A549 (cell line): ENCODE data around the gene ODF2L. TPM values are rescaled to one million over a fixed set of nuclear protein-coding genes. Genes with fewer than 3 reads are reported as not detected.

Source experiments
- ATAC-seq, 2 experiments: fragments of 200-7000 bp in 1 of 2; fragments of >200 bp in 1 of 2; cut with Nextera tagmentation in 1 of 2; cut with Tn5 transposase in 1 of 2; 3 replicates each; pipeline versions ENCODE4 v1.8.0 to v1.9.1; 2018 to 2020; ENCODE audit warnings: mild to moderate bottlenecking in 1 of 2, moderate library complexity in 1 of 2
- CTCF ChIA-PET: fragments of 300-600 bp; sonication (Branson Sonifier 250); formaldehyde crosslinking; extraction: SDS; loops from one replicate; lab custom pipeline; 2021; ENCODE audit warnings: antibody characterized with exemption, inconsistent platforms; lab: Yijun Ruan, JAX
- POLR2A ChIA-PET: fragments of 350-600 bp; formaldehyde crosslinking; extraction: SDS; loops from one replicate; lab custom pipeline; 2021; ENCODE audit warnings: antibody characterized with exemption, inconsistent platforms; lab: Yijun Ruan, JAX
- DNase-seq, 2 experiments: peaks; one replicate each; pipeline versions ENCODE4 v3.0.0 to v3.0.0-alpha.2; 2011 to 2016; ENCODE audit warnings: low read depth in 1 of 2, low spot score in 1 of 2
- FAIRE-seq: peaks from 2 replicates; lab custom pipeline; 2011; peaks lifted over from hg19 to GRCh38; lab: Jason Lieb, UNC
- H3K27ac ChIP-seq, 2 experiments: fragments of >200 bp; sonication (Bioruptor Twin); formaldehyde crosslinking; 3 replicates each; pipeline ENCODE4 v1.5.1; 2016 to 2017
- H3K4me1 ChIP-seq: fragments of >200 bp; sonication (Bioruptor Twin); formaldehyde crosslinking; 3 replicates; pipeline ENCODE4 v1.6.1; 2016
- H3K4me2 ChIP-seq: fragments of >200 bp; sonication (Bioruptor Twin); formaldehyde crosslinking; 3 replicates; pipeline ENCODE4 v1.6.1; 2016
- H3K4me3 ChIP-seq: fragments of >200 bp; sonication (Bioruptor Twin); formaldehyde crosslinking; 3 replicates; pipeline ENCODE4 v1.5.1; 2016
- H3K9me3 ChIP-seq: fragments of >200 bp; sonication (Bioruptor Twin); formaldehyde crosslinking; 3 replicates; pipeline ENCODE4 v1.6.1; 2016
- ATOH8 ChIP-seq: fragments of 250-450 bp; sonication (Bioruptor Pico); IDR thresholded peaks from 2 replicates; pipeline ENCODE4 v1.5.0; 2020; ENCODE audit warnings: low read depth, mild to moderate bottlenecking, moderate library complexity
- CBX2 ChIP-seq: fragments of 200-600 bp; sonication (generic); IDR thresholded peaks from 2 replicates; pipeline ENCODE4 v1.6.1; 2016; ENCODE audit warnings: low read depth, mild to moderate bottlenecking, borderline replicate concordance
- CTCF ChIP-seq: fragments of >200 bp; sonication (Bioruptor Twin); formaldehyde crosslinking; IDR thresholded peaks from 3 replicates; pipeline ENCODE4 v1.5.1; 2016
- E2F6 ChIP-seq: IDR thresholded peaks from 2 replicates; pipeline ENCODE4 v1.6.1; 2012; ENCODE audit warnings: low read depth, borderline replicate concordance
- ESRRA ChIP-seq: fragments of 150-350 bp; IDR thresholded peaks from 2 replicates; pipeline ENCODE4 v1.6.1; 2014; ENCODE audit warnings: mild to moderate bottlenecking, low read length, borderline replicate concordance
- FOSL2 ChIP-seq, 2 experiments: fragments of 450-650 bp in 1 of 2; fragments of >200 bp in 1 of 2; sonication (Bioruptor Twin) in 1 of 2; formaldehyde crosslinking; IDR thresholded peaks; 2 replicates each; pipeline versions ENCODE4 v1.5.0 to v1.6.1; 2016 to 2020; ENCODE audit warnings: mild to moderate bottlenecking in 1 of 2, moderate library complexity in 1 of 2
- JUN ChIP-seq, 2 experiments: fragments of >200 bp; sonication (Bioruptor Twin); formaldehyde crosslinking; IDR thresholded peaks; 2 replicates in 1 of 2; 3 replicates in 1 of 2; pipeline ENCODE4 v1.6.1; 2016 to 2017
- MAFK ChIP-seq: fragments of 450-650 bp; IDR thresholded peaks from 2 replicates; pipeline ENCODE4 v1.6.1; 2014; ENCODE audit not compliant: partially characterized antibody
- MAX ChIP-seq: IDR thresholded peaks from 2 replicates; pipeline ENCODE4 v1.6.1; 2012
- NR3C1 ChIP-seq: fragments of >200 bp; sonication (Bioruptor Twin); formaldehyde crosslinking; IDR thresholded peaks from 3 replicates; pipeline ENCODE4 v1.6.1; 2017
- POLR2A ChIP-seq: IDR thresholded peaks from 2 replicates; pipeline ENCODE4 v1.6.1; 2012; ENCODE audit warnings: mild to moderate bottlenecking, low read length
- POLR2AphosphoS2 ChIP-seq: conservative IDR thresholded peaks from 2 replicates; pipeline ENCODE4 v1.6.1; 2012; ENCODE audit warnings: low read length, improper control_type of control experiment, inconsistent platforms
- RARB ChIP-seq: fragments of 250-450 bp; sonication (Bioruptor Pico); IDR thresholded peaks from 2 replicates; pipeline ENCODE4 v1.8.0; 2021; ENCODE audit warnings: mild to moderate bottlenecking, moderate library complexity
- REST ChIP-seq: fragments of 200-600 bp; sonication (generic); IDR thresholded peaks from 2 replicates; pipeline ENCODE4 v1.6.1; 2016; ENCODE audit warnings: antibody characterized with exemption, mild to moderate bottlenecking, moderate library complexity
- RFX5 ChIP-seq: fragments of 450-650 bp; IDR thresholded peaks from 2 replicates; pipeline ENCODE4 v1.7.1; 2014; ENCODE audit warnings: antibody characterized with exemption, mild to moderate bottlenecking, moderate library complexity
- TFCP2L1 ChIP-seq: fragments of 250-450 bp; sonication (Bioruptor Pico); IDR thresholded peaks from 2 replicates; pipeline ENCODE4 v1.5.0; 2021; ENCODE audit warnings: mild to moderate bottlenecking
- TP53 ChIP-seq: fragments of 250-450 bp; sonication (Bioruptor Pico); IDR thresholded peaks from 2 replicates; pipeline ENCODE4 v1.5.0; 2021; ENCODE audit warnings: mild to moderate bottlenecking, moderate library complexity
- WGBS: methylation state at CpG from one replicate; pipeline ENCODE4 v1.1.6; 2017; ENCODE audit errors: missing lambda C conversion rate; 5-methylcytosine and 5-hydroxymethylcytosine counted together
- polyA minus RNA-seq: library from RNA; depleted of rRNA, polyadenylated mRNA; stranded (reverse); fragments of >200 nt; gene quantifications from 2 replicates; pipeline ENCODE4 v1.2.3, GENCODE V29; 2011; rRNA and poly(A)+ RNA removed
- polyA plus RNA-seq, 4 experiments: library from polyadenylated mRNA; depleted of rRNA in 3 of 4; stranded (reverse); fragments of >200 nt; fragmentation: RNase III in 1 of 4; extraction: RNeasy Plus Mini Kit Qiagen cat#74134 plus additional on column Dnase treatment in 1 of 4; gene quantifications; 2 replicates in 3 of 4; 3 replicates in 1 of 4; pipeline ENCODE4 v1.2.3, GENCODE V29; 2011 to 2017

The ODF2L gene
- 7.8 and 17.7 TPM in 2 replicates for polyA plus RNA-seq (2011; rRNA removed)
- polyA plus RNA-seq (2012; cell fraction: cytosol; rRNA removed): 2.3 and 2.6 TPM in 2 replicates
- 2.7 and 2.9 TPM in 2 replicates for polyA plus RNA-seq (2012; cell fraction: nucleus; rRNA removed)
- 10.0 to 10.7 TPM (median 10.7 TPM) in 3 replicates for polyA plus RNA-seq (2017; fragmentation: RNase III; extraction: RNeasy Plus Mini Kit Qiagen cat#74134 plus additional on column Dnase treatment)
- polyA minus RNA-seq: 4.2 and 4.6 TPM in 2 replicates

GRCh38 chr1:86395751-86396497 is at the start of gene ODF2L:
Gene ODF2L (minus strand): TSS chr1:86396323. CDS start chr1:86387027, 9,296 bp downstream.
- ChIA-PET POLR2A (interaction anchor here (0.5 to 0.7 kb wide), 3 partner anchors 14 to 999 kb away, joined by 3 to 4 read pairs (median 4); no protein-coding TSS in a partner anchor), CTCF (interaction anchor here (1.1 kb wide), 1 partner anchor 308 kb away, joined by 3 read pairs; the partner anchor contains the start of gene SH3GLB1)
- H3K4me1 ChIP-seq: 0 out of 3 replicates have a peak, but pooled peaks cover 3% of the 10 kb centered on the region
- TF ChIP-seq MAX: peak; percentile 53
- no peak for TF ChIP-seq ESRRA
- TF ChIP-seq E2F6: peak; percentile 12; the same call in 1 of the 2 replicates
- TF ChIP-seq POLR2A: peak; percentile 40
- peak in 1 of 2 experiments; percentile 26; a peak in 1 of 5 replicates for TF ChIP-seq JUN (IDR thresholded peaks at IDR 0.05)
- TF ChIP-seq CBX2: no peak
- peak; percentile 45; the same call in 1 of the 2 replicates for TF ChIP-seq RFX5
- WGBS: 2% methylated on average over 28 of the region's 56 CpGs
- H3K27ac ChIP-seq: peak within 1 kb of the TSS; percentile 76 to 91
- peak within 1 kb of the TSS; percentile 71 for H3K4me3 ChIP-seq
- peak within 1 kb of the TSS; percentile 64 for H3K4me2 ChIP-seq
- H3K9me3 ChIP-seq: no peaks in the 10 kb centered on the region
- FAIRE-seq (no peak), DNase-seq (peak; percentile 56 to 79), ATAC-seq (peak; percentile 100)

- FAIRE-seq (no peak), ATAC-seq (no peak)
- ChIA-PET CTCF (no interaction called here), POLR2A (no interaction called here)
- no peak overlapping the region for H3K27ac ChIP-seq
- no peaks in the 10 kb centered on the region for H3K4me1 ChIP-seq
- no peaks in the 10 kb centered on the region for H3K9me3 ChIP-seq
- TF ChIP-seq RARB (CRISPR knock-in tag) (no peak), CTCF (no peak), MAFK (no peak), TP53 (CRISPR knock-in tag) (no peak), FOSL2 (IDR thresholded peaks at IDR 0.05) (no peak), FOSL2 (CRISPR knock-in tag; IDR thresholded peaks at IDR 0.05) (no peak), POLR2A (no peak), TFCP2L1 (CRISPR knock-in tag) (no peak), POLR2AphosphoS2 (no peak), REST (no peak), NR3C1 (no peak), ATOH8 (CRISPR knock-in tag) (no peak)
- TF ChIP-seq, all 56 proteins: peak for 0
- DNase-seq: no peak
- no peak overlapping the region for H3K4me3 ChIP-seq
- 83% methylated on average over 1 of the region's 1 CpG for WGBS
- no peak overlapping the region for H3K4me2 ChIP-seq
Measured at GRCh38 chr1:86445919-86446318, 49.8 kb upstream of the ODF2L start.
